Thoracic aorta endothelial cell (primary cell): Measurements from ENCODE around the gene UGT1A10. TPM values are rescaled to one million over a fixed set of nuclear protein-coding genes. Genes with fewer than 3 reads are reported as not detected.

Source experiments
- total RNA-seq: library from RNA; depleted of rRNA; stranded (reverse); fragments of >200 nt; gene quantifications from 2 replicates; pipeline ENCODE4 v1.2.3, GENCODE V29; 2012

The UGT1A10 gene
- total RNA-seq, result not detected in 2 replicates

DNA sequence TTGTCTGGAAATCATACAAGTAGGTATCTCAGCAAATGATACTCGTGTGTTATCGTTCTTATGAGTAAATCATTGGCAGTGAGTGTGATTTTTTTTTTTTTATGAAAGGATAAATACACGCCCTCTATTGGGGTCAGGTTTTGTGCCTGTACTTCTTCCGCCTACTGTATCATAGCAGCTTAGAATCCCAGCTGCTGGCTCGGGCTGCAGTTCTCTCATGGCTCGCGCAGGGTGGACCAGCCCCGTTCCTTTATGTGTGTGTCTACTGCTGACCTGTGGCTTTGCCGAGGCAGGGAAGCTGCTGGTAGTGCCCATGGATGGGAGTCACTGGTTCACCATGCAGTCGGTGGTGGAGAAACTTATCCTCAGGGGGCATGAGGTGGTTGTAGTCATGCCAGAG, at the start of gene UGT1A10:
Gene UGT1A10 (plus strand): TSS at position 143 of the 400 bp plus-strand sequence. CDS start 75 bp downstream, at position 218.

DNA sequence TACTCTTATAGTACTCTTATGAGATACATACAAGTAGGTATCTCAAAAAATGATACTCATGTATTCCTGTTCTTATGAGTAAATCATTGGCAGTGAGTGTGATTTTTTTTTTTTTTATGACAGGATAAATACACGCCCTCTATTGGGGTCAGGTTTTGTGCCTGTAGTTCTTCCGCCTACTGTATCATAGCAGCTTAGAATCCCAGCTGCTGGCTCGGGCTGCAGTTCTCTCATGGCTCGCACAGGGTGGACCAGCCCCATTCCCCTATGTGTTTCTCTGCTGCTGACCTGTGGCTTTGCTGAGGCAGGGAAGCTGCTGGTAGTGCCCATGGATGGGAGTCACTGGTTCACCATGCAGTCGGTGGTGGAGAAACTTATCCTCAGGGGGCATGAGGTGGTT, 18.8 kb upstream of the UGT1A10 start, which contains the start of gene UGT1A8:
Gene UGT1A8 (plus strand): TSS at position 158 of the 400 bp plus-strand sequence. CDS start 75 bp downstream, at position 233.

DNA sequence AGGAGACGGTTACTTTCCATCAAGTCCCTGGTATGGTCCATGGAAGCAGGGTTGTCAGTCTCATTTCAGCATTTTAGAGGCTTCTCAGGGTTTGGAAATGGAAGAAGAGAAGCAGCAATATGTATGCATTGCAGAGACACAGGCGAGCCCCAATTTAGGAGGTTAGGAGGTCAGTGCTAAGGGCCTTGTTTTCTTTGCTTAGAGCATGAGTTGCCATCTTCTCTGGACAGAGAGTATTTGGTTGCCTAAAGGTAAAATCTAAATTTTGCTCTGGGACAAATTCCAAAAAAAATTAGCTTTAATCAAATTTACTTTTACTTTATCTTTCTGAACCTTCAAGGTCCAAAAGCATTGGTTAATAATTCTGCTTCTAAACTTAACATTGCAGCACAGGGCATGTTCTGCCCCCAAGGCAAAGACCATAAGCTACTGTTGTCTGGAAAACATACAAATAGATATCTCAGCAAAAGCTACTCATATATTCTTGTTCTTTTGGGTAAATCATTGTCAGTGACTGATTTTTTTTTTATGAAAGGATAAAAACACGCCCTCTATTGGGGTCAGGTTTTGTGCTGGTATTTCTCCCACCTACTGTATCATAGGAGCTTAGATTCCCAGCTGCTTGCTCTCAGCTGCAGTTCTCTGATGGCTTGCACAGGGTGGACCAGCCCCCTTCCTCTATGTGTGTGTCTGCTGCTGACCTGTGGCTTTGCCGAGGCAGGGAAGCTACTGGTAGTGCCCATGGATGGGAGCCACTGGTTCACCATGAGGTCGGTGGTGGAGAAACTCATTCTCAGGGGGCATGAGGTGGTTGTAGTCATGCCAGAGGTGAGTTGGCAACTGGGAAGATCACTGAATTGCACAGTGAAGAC, 35.3 kb downstream of the UGT1A10 start, which contains the start of gene UGT1A9:
Gene UGT1A9 (plus strand): TSS at position 609 of the 872 bp plus-strand sequence. CDS start 37 bp downstream, at position 646.

GRCh38 chr2:233681521-233682099, 45.4 kb downstream of the UGT1A10 start, which contains the start of gene UGT1A7:
Gene UGT1A7, plus strand, starts transcription at chr2:233681901. Its CDS starts 37 bp downstream, at chr2:233681938.

DNA sequence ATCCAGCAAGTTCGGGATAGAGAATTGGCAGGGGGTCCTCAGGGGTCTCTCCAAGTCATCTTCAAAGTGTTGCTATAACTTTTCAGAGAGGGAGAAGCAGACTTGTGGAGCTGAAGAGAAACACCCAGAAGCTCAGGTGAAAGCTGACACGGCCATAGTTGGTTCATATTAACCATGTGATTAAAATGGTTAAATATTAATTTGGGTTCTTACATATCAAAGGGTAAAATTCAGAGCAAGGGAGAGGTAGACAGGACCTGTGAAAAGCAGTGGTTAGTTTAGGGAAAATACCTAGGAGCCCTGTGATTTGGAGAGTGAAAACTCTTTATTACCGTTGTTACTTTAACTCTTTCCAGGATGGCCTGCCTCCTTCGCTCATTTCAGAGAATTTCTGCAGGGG, 56.4 kb downstream of the UGT1A10 start, which contains the start of gene UGT1A6:
Gene UGT1A6 (plus strand): TSS at position 243 of the 400 bp plus-strand sequence. CDS start 115 bp downstream, at position 358.

GRCh38 chr2:233712611-233713261, 76.5 kb downstream of the UGT1A10 start, which contains the start of gene UGT1A5:
Gene UGT1A5, plus strand, starts transcription at chr2:233712907. Its CDS starts 85 bp downstream, at chr2:233712992.

GRCh38 chr2:233718552-233718951, 82.3 kb downstream of the UGT1A10 start, which contains the start of gene UGT1A4:
Gene UGT1A4, plus strand, starts transcription at chr2:233718736. Its CDS starts 85 bp downstream, at chr2:233718821.

GRCh38 chr2:233728723-233729301, 92.6 kb downstream of the UGT1A10 start, which contains the start of gene UGT1A3:
Gene UGT1A3, plus strand, starts transcription at chr2:233729042. Its CDS starts 85 bp downstream, at chr2:233729127.

GRCh38 chr2:233760043-233760442, 123.8 kb downstream of the UGT1A10 start, which contains the start of gene UGT1A1:
Gene UGT1A1, plus strand, starts transcription at chr2:233760270. Its CDS starts 18 bp downstream, at chr2:233760288.

GRCh38 chr2:233778030-233778429, 141.8 kb downstream of the UGT1A10 start, which contains the start of gene MROH2A:
Gene MROH2A, plus strand, starts transcription at chr2:233778330. Its CDS starts 1,029 bp downstream, at chr2:233779359.

Other genes starting within 250 kb of the UGT1A10 start
- 32.0 and 36.6 TPM in 2 replicates for gene USP40, start 69.7 kb upstream of the UGT1A10 start, total RNA-seq
- gene UGT1A8, start 18.8 kb upstream of the UGT1A10 start, total RNA-seq, result not detected in 2 replicates
- gene UGT1A9, start 35.5 kb downstream of the UGT1A10 start, total RNA-seq, result not detected in 2 replicates
- not detected in 2 replicates for gene UGT1A7, start 45.5 kb downstream of the UGT1A10 start, total RNA-seq
- not detected in 2 replicates for gene UGT1A6, start 56.4 kb downstream of the UGT1A10 start, total RNA-seq
- not detected in 2 replicates for gene UGT1A5, start 76.5 kb downstream of the UGT1A10 start, total RNA-seq
- not detected in 2 replicates for gene UGT1A4, start 82.3 kb downstream of the UGT1A10 start, total RNA-seq
- not detected in 2 replicates for gene UGT1A3, start 92.6 kb downstream of the UGT1A10 start, total RNA-seq
- not detected in 2 replicates for gene UGT1A1, start 123.8 kb downstream of the UGT1A10 start, total RNA-seq
- gene MROH2A, start 141.9 kb downstream of the UGT1A10 start, total RNA-seq, result not detected in 2 replicates
- 42.0 and 56.3 TPM in 2 replicates for gene HJURP, start 218.1 kb downstream of the UGT1A10 start, total RNA-seq